ENCODE results near the gene EGR2. TPM values are rescaled to one million over a fixed set of nuclear protein-coding genes. Genes with fewer than 3 reads are reported as not detected.
A peak's percentile ranks its signal among the peaks of the same experiment; 100 is the strongest.

EGR2 gene
- total RNA-seq, 6 experiments from 2014 or later, result 0.17 to 1.3 (median 0.99) TPM; not detected in 2

- Histone ChIP-seq H3K27me3 (no peaks in the 10 kb centered on the region), H3K4me3 (peak overlapping the region; percentile 80 to 92 (median 86)), H3K36me3 (no peaks in the 10 kb centered on the region), H3K9me3 (no peaks in the 10 kb centered on the region), H3K27ac (no peak overlapping the region), H3K4me1 (peaks cover 0 to 22% (median 13%) of the 10 kb centered on the region in 4 donors)
- intact Hi-C loops (cut with DNase I), result no loop called here
- WGBS (ENCODE audit: insufficient coverage, low coverage, low lambda C conversion rate, missing lambda C conversion rate), result 11% methylated on average over 1 of the region's 1 CpG
- ATAC-seq, result no peak
- TF ChIP-seq CTCF (IDR thresholded peaks at IDR 0.05) (no peak), POLR2A (IDR thresholded peaks at IDR 0.05) (no peak)
- DNase-seq, result no peak
Measured at GRCh38 chr10:62806251-62806650, 9.9 kb downstream of the EGR2 start.

- H3K27ac ChIP-seq, result peak overlapping the region; percentile 95 to 98 (median 96)
Measured at GRCh38 chr10:62805231-62806099, 10.7 kb downstream of the EGR2 start.

GRCh38 chr10:62804356-62805230 lies 11.6 kb downstream of the EGR2 start, which contains the start of gene ADO:
TSS of gene ADO (plus strand) at chr10:62804720. CDS start at chr10:62805060, 340 bp downstream.
- Histone ChIP-seq H3K27me3 (no peaks in the 10 kb centered on the region), H3K9me3 (no peaks in the 10 kb centered on the region), H3K4me1 (peaks cover 0 to 22% (median 13%) of the 10 kb centered on the region in 4 donors), H3K36me3 (no peaks in the 10 kb centered on the region), H3K27ac (peak within 1 kb of the TSS; percentile 95 to 98 (median 96)), H3K4me3 (peak within 1 kb of the TSS; percentile 80 to 92 (median 86))
- 0% methylated on average over 12 of the region's 87 CpGs for WGBS (ENCODE audit: insufficient coverage, low coverage, low lambda C conversion rate, missing lambda C conversion rate)
- DNase-seq (peak; percentile 83 to 87 (median 86)), ATAC-seq (peak; percentile 91 to 96 (median 93))
- intact Hi-C loops (cut with DNase I), result no loop called here
- TF ChIP-seq CTCF (IDR thresholded peaks at IDR 0.05), result no peak
- peak; percentile 83 for TF ChIP-seq POLR2A (IDR thresholded peaks at IDR 0.05)

More at GRCh38 chr10:62805231-62806099, 10.7 kb downstream of the EGR2 start:
- Histone ChIP-seq H3K27me3 (no peaks in the 10 kb centered on the region), H3K9me3 (no peaks in the 10 kb centered on the region), H3K4me3 (peak overlapping the region; percentile 80 to 92 (median 86)), H3K4me1 (peaks cover 0 to 22% (median 13%) of the 10 kb centered on the region in 4 donors), H3K36me3 (no peaks in the 10 kb centered on the region)
- TF ChIP-seq POLR2A (IDR thresholded peaks at IDR 0.05) (no peak), CTCF (IDR thresholded peaks at IDR 0.05) (no peak)
- intact Hi-C loops (cut with DNase I), result no loop called here
- WGBS (ENCODE audit: insufficient coverage, low coverage, low lambda C conversion rate, missing lambda C conversion rate), result no CpG with 5 or more reads among the region's 77 CpGs
- DNase-seq (peak; percentile 47 to 67 (median 55)), ATAC-seq (peak; percentile 33 to 41 (median 40))

GRCh38 chr10:62803724-62804355 lies 12.3 kb downstream of the EGR2 start:
- 33% methylated on average over 5 of the region's 11 CpGs for WGBS (ENCODE audit: insufficient coverage, low coverage, low lambda C conversion rate, missing lambda C conversion rate)
- Histone ChIP-seq H3K4me3 (peak overlapping the region; percentile 80 to 92 (median 86)), H3K36me3 (no peaks in the 10 kb centered on the region), H3K9me3 (no peaks in the 10 kb centered on the region), H3K27ac (peak overlapping the region; percentile 95 to 98 (median 96)), H3K27me3 (no peaks in the 10 kb centered on the region), H3K4me1 (peaks cover 0 to 22% (median 13%) of the 10 kb centered on the region in 4 donors)
- intact Hi-C loops (cut with DNase I), result no loop called here
- DNase-seq (no peak), ATAC-seq (no peak)
- TF ChIP-seq POLR2A (IDR thresholded peaks at IDR 0.05) (no peak), CTCF (IDR thresholded peaks at IDR 0.05) (no peak)
